Upper lobe of right lung (tissue), 1 donor: ENCODE results near the gene LUZP1. TPM values are rescaled to one million over a fixed set of nuclear protein-coding genes. Genes with fewer than 3 reads are reported as not detected.

Experiments used
- ATAC-seq: fragments of 200-7000 bp; cut with Tn5 transposase; one replicate; pipeline ENCODE4 v1.9.1; 2020; ENCODE audit warnings: mild to moderate bottlenecking, moderate library complexity
- DNase-seq: peaks from one replicate; pipeline ENCODE4 v3.0.0-alpha.2; 2020
- H3K27ac ChIP-seq: fragments of 200-600 bp; one replicate; pipeline ENCODE4 v1.8.0; 2022
- H3K27me3 ChIP-seq: fragments of 200-600 bp; one replicate; pipeline ENCODE4 v1.8.0; 2022; ENCODE audit warnings: mild to moderate bottlenecking
- H3K36me3 ChIP-seq: fragments of 200-600 bp; one replicate; pipeline ENCODE4 v1.8.0; 2022
- H3K4me1 ChIP-seq: fragments of 200-600 bp; one replicate; pipeline ENCODE4 v1.8.0; 2022
- H3K4me3 ChIP-seq: fragments of 200-600 bp; one replicate; pipeline ENCODE4 v1.8.0; 2022; ENCODE audit warnings: mild to moderate bottlenecking
- H3K9me3 ChIP-seq: fragments of 200-600 bp; one replicate; pipeline ENCODE4 v1.8.0; 2022
- intact Hi-C: fragments of 100-400 bp; cut with DNase I; formaldehyde crosslinking; loops from one replicate; pipeline ENCODE4 v1.11.0; 2022
- total RNA-seq: library from RNA; stranded (reverse); fragmentation: NEBNext Ultra II Directional; extraction: Animal tissue kit (Norgen Biotek cat#: 25700); gene quantifications from one replicate; pipeline ENCODE4 v1.2.1, GENCODE V29; 2021
- TF ChIP-seq, protein P1 (sequence below): fragments of 200-600 bp; IDR thresholded peaks from one replicate; pipeline ENCODE4 v1.8.0; 2022; ENCODE audit warnings: antibody characterized with exemption
- donor health status: DM: no; HTN: yes; CAD: no; lungs with severe emphysema.

Gene LUZP1
- total RNA-seq, 1 donor from 2014 or later: 36.4 TPM

DNA sequence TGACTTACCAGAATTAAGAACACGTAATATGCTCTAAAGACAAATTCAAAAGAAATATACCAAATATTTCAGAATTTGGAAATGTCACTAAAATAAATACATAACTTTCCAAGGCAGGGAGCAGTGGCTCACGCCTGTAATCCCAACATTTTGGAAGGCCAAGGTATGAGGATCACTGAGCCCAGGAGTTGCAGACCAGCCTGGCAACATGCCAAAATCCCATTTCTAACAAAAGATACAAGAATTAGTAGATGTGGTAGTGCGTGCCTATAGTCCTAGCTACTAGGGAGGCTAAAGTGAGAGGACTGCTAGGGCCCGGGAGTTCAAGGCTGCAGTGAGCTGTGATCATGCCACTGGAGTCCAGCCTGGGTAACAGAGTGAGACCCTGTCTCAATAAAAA lies 11.7 kb downstream of the LUZP1 start:
- DNase-seq (no peak), ATAC-seq (no peak)
- Histone ChIP-seq H3K27me3 (no peaks in the 10 kb centered on the region), H3K36me3 (no peaks in the 10 kb centered on the region), H3K27ac (no peak overlapping the region), H3K4me3 (no peak overlapping the region), H3K4me1 (no peaks in the 10 kb centered on the region), H3K9me3 (no peaks in the 10 kb centered on the region)
- intact Hi-C loops: no loop called here
- TF ChIP-seq, protein P1, sequence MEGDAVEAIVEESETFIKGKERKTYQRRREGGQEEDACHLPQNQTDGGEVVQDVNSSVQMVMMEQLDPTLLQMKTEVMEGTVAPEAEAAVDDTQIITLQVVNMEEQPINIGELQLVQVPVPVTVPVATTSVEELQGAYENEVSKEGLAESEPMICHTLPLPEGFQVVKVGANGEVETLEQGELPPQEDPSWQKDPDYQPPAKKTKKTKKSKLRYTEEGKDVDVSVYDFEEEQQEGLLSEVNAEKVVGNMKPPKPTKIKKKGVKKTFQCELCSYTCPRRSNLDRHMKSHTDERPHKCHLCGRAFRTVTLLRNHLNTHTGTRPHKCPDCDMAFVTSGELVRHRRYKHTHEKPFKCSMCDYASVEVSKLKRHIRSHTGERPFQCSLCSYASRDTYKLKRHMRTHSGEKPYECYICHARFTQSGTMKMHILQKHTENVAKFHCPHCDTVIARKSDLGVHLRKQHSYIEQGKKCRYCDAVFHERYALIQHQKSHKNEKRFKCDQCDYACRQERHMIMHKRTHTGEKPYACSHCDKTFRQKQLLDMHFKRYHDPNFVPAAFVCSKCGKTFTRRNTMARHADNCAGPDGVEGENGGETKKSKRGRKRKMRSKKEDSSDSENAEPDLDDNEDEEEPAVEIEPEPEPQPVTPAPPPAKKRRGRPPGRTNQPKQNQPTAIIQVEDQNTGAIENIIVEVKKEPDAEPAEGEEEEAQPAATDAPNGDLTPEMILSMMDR: no peak

DNA sequence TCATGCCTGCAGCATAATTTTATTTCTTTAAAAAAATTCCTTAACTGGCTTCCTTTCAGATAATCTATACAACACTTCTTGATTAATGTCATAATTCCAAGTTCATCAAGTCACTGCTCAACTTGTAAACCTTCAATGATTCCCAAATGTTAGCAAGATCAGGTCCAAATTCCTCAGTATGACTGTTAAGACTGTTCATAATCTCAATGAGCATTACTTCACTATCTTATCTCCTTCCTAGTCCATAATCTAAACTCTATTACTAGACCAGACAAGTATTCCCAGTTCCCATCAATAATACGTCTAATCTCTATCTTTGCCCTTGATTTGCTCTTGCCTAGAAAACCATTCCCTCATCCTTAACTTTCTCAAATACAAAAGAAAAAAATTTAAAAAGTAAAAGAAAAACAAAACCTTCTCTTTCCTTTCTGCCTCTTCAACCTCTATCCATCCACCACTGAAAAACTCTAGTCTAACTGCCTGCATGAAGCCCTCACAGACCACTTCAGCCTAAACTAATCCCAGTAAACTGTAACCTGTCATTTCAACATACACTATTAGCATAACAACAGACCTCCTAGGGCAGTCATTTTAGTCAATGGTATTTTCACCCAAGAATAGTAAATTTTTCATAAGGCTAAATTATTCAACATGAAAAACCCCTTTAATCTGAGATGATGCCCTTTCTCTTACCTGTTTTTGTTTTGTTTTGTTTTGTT lies 15.5 kb downstream of the LUZP1 start:
- TF ChIP-seq, protein P1: no peak
- H3K27me3 ChIP-seq: no peaks in the 10 kb centered on the region
- H3K4me3 ChIP-seq: no peak overlapping the region
- no peak overlapping the region for H3K27ac ChIP-seq
- no peaks in the 10 kb centered on the region for H3K36me3 ChIP-seq
- no peaks in the 10 kb centered on the region for H3K9me3 ChIP-seq
- H3K4me1 ChIP-seq: peaks cover 13% of the 10 kb centered on the region
- DNase-seq: no peak
- no peak for ATAC-seq
- intact Hi-C loops: no loop called here

GRCh38 chr1:23150742-23151141 lies 17.9 kb downstream of the LUZP1 start:
- Histone ChIP-seq H3K27ac (no peak overlapping the region), H3K4me1 (peaks cover 15% of the 10 kb centered on the region), H3K27me3 (no peaks in the 10 kb centered on the region), H3K9me3 (no peaks in the 10 kb centered on the region), H3K36me3 (no peaks in the 10 kb centered on the region), H3K4me3 (no peak overlapping the region)
- ATAC-seq (no peak), DNase-seq (no peak)
- intact Hi-C loops: no loop called here
- TF ChIP-seq, protein P1: no peak

DNA sequence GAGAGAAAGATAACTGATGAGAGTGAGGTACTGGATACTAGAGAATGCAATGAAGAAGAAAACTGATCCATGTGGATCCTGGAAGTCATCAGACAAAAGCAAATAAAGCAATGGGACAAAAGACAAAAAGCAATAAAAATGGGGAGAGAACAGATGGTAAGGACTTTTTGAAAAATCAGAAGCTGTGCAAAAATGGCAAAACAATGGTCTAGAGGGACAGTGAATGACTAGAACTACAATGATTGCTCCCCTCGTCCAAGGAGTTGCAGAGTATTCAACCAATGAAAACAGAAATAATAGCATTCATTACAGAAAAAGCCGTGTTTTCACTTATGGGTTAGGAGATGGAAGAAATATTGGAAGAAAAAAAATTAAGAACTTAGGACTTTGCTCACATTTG lies 18.5 kb downstream of the LUZP1 start:
- no peak overlapping the region for H3K4me3 ChIP-seq
- intact Hi-C loops: no loop called here
- ATAC-seq: no peak
- H3K9me3 ChIP-seq: no peaks in the 10 kb centered on the region
- no peaks in the 10 kb centered on the region for H3K36me3 ChIP-seq
- no peak overlapping the region for H3K27ac ChIP-seq
- no peaks in the 10 kb centered on the region for H3K27me3 ChIP-seq
- no peak for DNase-seq
- H3K4me1 ChIP-seq: peaks cover 15% of the 10 kb centered on the region
- TF ChIP-seq, protein P1: no peak

DNA sequence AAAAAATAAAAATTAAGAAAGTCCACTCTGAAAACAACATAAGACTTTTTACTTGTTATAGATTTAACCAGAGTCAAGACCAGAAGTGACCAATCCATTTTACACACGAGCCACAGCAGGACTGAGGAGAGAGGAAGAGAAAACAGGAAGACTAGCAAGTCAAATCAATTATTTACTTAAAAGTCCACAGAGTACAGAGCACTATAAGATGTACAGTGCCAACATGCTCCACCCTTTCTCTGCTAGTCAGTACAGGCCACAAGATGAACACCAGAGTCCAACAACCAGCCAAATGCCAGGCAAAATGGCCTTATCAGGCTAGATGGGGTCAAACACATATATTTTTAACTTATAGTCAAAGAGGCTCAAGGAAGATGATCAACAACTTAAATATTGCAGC lies 19.5 kb downstream of the LUZP1 start:
- Histone ChIP-seq H3K36me3 (no peaks in the 10 kb centered on the region), H3K9me3 (no peaks in the 10 kb centered on the region), H3K4me3 (no peak overlapping the region), H3K27me3 (no peaks in the 10 kb centered on the region), H3K27ac (no peak overlapping the region), H3K4me1 (peaks cover 15% of the 10 kb centered on the region)
- DNase-seq (no peak), ATAC-seq (peak; percentile 39)
- TF ChIP-seq, protein P1: no peak
- intact Hi-C loops: no loop called here

DNA sequence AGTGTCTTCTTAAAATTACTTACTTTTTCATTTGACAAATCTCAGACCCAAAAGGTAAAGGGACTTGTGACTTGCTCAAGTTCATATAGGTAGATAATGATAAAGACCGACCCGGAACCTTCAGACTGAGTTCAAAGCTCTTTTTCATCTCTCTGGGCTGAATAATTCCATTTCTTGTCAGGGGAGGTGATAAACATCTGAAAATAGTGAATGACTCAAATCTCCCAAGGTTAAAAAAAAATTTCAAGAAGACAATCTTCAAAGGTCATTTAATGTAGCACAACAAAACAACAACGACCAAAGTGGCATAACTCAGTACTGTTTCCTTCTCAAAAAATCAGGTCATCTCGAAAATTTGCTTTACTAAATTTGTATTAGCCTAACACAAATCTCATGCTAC lies 20.6 kb downstream of the LUZP1 start:
- Histone ChIP-seq H3K4me1 (peaks cover 15% of the 10 kb centered on the region), H3K9me3 (no peaks in the 10 kb centered on the region), H3K4me3 (no peak overlapping the region), H3K27me3 (no peaks in the 10 kb centered on the region), H3K36me3 (no peaks in the 10 kb centered on the region), H3K27ac (no peak overlapping the region)
- DNase-seq: no peak
- intact Hi-C loops: no loop called here
- no peak for ATAC-seq
- TF ChIP-seq, protein P1: no peak
